ENCODE measurements around the gene DAO. TPM values are rescaled to one million over a fixed set of nuclear protein-coding genes. Genes with fewer than 3 reads are reported as not detected.

The DAO gene
- total RNA-seq, 1 experiment from 2014 or later: not detected

DNA sequence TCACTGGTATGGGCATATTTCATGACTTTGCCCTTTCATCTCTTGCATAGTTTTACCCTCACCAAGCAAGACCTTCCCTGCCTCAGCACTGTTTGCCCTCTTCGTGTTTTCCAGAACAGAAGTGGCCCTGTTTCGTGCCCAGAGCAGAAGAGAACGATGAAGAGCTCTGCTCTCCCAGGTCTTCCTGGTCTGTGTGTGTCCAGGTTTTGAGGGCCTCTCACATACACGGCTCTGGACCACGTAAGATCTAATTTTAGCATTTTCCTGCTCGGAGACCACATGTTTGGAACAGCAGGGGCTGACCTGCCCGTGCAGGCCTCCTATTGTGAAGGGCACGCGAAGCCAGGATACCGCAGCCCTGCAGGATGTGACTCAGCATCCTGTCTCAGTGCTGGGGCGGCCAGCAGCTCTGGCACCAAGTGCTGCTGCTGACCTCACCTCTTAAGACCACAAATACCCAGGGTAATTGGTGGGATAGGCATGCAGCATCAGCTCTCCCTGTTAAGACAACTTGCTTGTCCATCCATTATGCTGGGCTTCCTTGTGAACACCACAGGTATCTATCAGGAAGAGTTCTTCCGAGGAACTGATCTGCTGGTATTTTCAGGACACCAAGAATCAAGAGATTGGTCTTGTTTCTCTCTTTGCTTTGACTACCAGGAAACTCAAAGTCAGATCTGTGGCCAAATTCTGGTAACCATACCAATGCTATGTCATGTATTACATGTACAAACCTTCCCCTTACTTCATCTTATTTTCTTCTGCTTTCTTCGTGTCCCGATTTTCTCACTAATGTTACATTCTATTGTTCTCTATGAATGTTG is 41.5 kb upstream of the DAO start:
- no peaks in the 10 kb centered on the region for H3K9me3 ChIP-seq (ENCODE audit: low read depth, low read length, poor library complexity, severe bottlenecking)
- H3K4me3 ChIP-seq (ENCODE audit: low read depth, low read length, poor library complexity, severe bottlenecking): no peak overlapping the region
- peaks cover 35% of the 10 kb centered on the region for H3K36me3 ChIP-seq (ENCODE audit: insufficient read depth, low read length, poor library complexity, severe bottlenecking)
- TF ChIP-seq CTCF (conservative IDR thresholded peaks at IDR 0.05; ENCODE audit: low read depth, low read length) (no peak), EZH2 (IDR thresholded peaks at IDR 0.05; ENCODE audit: borderline replicate concordance, low read depth, low read length, poor library complexity, severe bottlenecking) (no peak)
- POLR2A ChIA-PET (ENCODE audit: low non-redundant PET): no interaction called here
- no TSS peak for BruUV-seq (replicated peaks)
- intact Hi-C loops (cut with micrococcal nuclease; ENCODE audit: unreplicated experiment): no loop called here
- peak; percentile 80 for DNase-seq (ENCODE audit: low spot score)
- peaks cover 26% of the 10 kb centered on the region for H3K4me1 ChIP-seq (ENCODE audit: insufficient read depth, low read length, poor library complexity, severe bottlenecking)
- H3K27ac ChIP-seq (ENCODE audit: low read depth, low read length, poor library complexity, severe bottlenecking): peak overlapping the region; percentile 71
- CTCF ChIA-PET: no interaction called here
- H3K27me3 ChIP-seq (replicated peaks; ENCODE audit: insufficient read depth, low read depth, low read length, poor library complexity): no peaks in the 10 kb centered on the region

- intact Hi-C loops (cut with micrococcal nuclease; ENCODE audit: unreplicated experiment): no loop called here
- H3K4me3 ChIP-seq (ENCODE audit: low read depth, low read length, poor library complexity, severe bottlenecking): no peak overlapping the region
- H3K27me3 ChIP-seq (replicated peaks; ENCODE audit: insufficient read depth, low read depth, low read length, poor library complexity): no peaks in the 10 kb centered on the region
- peaks cover 27% of the 10 kb centered on the region for H3K36me3 ChIP-seq (ENCODE audit: insufficient read depth, low read length, poor library complexity, severe bottlenecking)
- POLR2A ChIA-PET (ENCODE audit: low non-redundant PET): no interaction called here
- peak overlapping the region; percentile 71 for H3K27ac ChIP-seq (ENCODE audit: low read depth, low read length, poor library complexity, severe bottlenecking)
- H3K9me3 ChIP-seq (ENCODE audit: low read depth, low read length, poor library complexity, severe bottlenecking): no peaks in the 10 kb centered on the region
- BruUV-seq (replicated peaks): no TSS peak
- CTCF ChIA-PET: no interaction called here
- DNase-seq (ENCODE audit: low spot score): no peak
- TF ChIP-seq EZH2 (IDR thresholded peaks at IDR 0.05; ENCODE audit: borderline replicate concordance, low read depth, low read length, poor library complexity, severe bottlenecking) (no peak), CTCF (conservative IDR thresholded peaks at IDR 0.05; ENCODE audit: low read depth, low read length) (no peak)
- peaks cover 23% of the 10 kb centered on the region for H3K4me1 ChIP-seq (ENCODE audit: insufficient read depth, low read length, poor library complexity, severe bottlenecking)
Measured at GRCh38 chr12:108839018-108839889, 40.6 kb upstream of the DAO start.

- POLR2A ChIA-PET (ENCODE audit: low non-redundant PET): no interaction called here
- TF ChIP-seq CTCF (conservative IDR thresholded peaks at IDR 0.05; ENCODE audit: low read depth, low read length): no peak
- no peak for TF ChIP-seq EZH2 (IDR thresholded peaks at IDR 0.05; ENCODE audit: borderline replicate concordance, low read depth, low read length, poor library complexity, severe bottlenecking)
- Histone ChIP-seq H3K9me3 (ENCODE audit: low read depth, low read length, poor library complexity, severe bottlenecking) (no peaks in the 10 kb centered on the region), H3K27ac (ENCODE audit: low read depth, low read length, poor library complexity, severe bottlenecking) (peak overlapping the region; percentile 71), H3K36me3 (ENCODE audit: insufficient read depth, low read length, poor library complexity, severe bottlenecking) (peaks cover 21% of the 10 kb centered on the region), H3K4me3 (ENCODE audit: low read depth, low read length, poor library complexity, severe bottlenecking) (no peak overlapping the region), H3K4me1 (ENCODE audit: insufficient read depth, low read length, poor library complexity, severe bottlenecking) (peaks cover 23% of the 10 kb centered on the region), H3K27me3 (replicated peaks; ENCODE audit: insufficient read depth, low read depth, low read length, poor library complexity) (no peaks in the 10 kb centered on the region)
- no TSS peak for BruUV-seq (replicated peaks)
- intact Hi-C loops (cut with micrococcal nuclease; ENCODE audit: unreplicated experiment): no loop called here
- DNase-seq (ENCODE audit: low spot score): no peak
- CTCF ChIA-PET: no interaction called here
Measured at GRCh38 chr12:108839890-108840230, 40.0 kb upstream of the DAO start.
